ENCODE results near the gene CHAF1A.

Gene CHAF1A

DNA sequence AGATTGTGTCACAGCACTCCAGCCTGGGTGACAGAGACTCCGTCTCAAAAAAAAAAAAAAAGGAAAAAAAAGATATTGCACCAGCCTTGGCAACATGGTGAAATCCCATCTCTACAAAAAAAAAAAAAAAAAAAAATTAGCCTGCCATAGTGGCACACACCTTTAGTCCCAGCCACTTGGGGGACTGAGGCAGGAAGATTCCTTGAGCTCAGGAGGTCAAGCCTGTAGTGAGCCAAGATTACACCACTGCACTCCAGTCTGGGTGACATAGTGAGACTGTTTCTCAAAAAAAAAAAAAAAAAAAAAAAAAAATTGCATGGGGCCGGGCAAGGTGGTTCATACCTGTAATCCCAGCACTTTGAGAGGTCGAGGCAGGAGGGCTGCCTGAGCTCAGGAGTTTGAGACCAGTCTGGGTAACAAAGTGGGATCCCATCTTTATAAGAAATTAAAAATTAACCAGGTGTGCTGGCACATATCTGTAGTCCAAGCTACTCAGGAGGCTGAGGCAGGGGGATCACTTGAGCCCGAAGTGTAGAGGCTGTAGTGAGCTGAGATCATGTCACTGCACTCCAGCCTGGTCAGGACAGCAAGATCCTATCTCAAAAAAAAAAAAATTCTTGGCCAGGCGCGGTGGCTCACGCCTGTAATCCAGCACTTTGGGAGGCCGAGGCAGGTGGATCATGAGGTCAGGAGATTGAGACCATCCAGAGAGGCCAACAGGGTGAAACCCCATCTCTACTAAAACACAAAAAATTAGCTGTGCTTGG lies 62.6 kb downstream of the CHAF1A start:
- no peak for FAIRE-seq

DNA sequence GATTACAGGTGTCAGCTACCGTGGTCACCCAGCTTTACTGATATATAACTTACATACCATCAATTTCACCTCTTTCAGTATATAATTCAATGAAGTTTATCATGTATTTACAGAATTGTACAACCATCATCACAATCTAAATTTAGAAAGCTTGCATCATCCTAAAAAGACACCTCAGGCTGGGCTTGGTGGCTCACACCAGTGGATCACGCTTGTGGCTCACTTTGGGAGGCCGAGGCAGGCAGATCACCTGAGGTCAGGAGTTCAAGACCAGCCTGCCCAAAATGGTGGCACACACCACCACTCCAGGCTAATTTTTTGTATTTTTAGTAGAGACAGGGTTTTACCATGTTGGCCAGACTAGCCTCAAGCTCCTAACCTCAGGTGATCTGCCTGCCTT lies 65.4 kb downstream of the CHAF1A start:
- no peak for FAIRE-seq

DNA sequence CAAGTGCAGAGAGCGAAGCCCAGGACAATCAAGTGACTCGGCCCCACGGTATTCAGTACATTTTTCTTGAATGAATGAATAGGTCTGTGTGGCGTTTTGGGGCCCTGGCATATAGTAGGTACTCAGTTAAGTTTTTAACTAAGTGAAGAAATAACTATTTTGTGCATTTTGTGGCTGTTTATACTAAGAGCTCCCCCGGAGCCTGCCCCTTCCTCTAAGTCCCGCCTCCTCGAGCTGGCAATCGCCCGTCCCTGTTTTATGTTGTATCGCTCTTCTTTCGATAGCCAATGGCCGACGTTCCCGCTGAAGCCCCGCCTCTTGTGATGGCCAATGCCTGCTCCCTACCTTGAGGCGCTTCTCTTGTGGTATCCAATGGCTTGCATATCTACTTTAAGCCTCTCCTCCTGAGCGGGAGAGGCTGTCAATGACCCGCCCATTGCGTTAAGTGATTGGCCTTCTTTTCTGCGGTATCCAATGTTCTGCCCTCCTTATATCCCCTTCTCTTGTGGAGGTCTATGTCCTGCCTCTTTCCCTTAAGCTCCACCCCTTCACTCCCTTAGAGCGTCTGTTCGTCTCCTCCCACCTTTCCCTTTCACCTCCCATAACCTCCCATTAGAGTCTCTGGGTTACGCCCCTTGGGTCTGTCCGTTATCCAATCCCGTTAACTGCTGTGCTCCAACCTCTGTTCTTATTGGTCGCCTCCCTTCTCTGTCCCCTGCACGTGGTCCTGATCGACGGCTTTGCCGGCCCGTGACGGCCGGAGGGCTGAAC lies 69.1 kb downstream of the CHAF1A start:
- FAIRE-seq = peak; percentile 100

DNA sequence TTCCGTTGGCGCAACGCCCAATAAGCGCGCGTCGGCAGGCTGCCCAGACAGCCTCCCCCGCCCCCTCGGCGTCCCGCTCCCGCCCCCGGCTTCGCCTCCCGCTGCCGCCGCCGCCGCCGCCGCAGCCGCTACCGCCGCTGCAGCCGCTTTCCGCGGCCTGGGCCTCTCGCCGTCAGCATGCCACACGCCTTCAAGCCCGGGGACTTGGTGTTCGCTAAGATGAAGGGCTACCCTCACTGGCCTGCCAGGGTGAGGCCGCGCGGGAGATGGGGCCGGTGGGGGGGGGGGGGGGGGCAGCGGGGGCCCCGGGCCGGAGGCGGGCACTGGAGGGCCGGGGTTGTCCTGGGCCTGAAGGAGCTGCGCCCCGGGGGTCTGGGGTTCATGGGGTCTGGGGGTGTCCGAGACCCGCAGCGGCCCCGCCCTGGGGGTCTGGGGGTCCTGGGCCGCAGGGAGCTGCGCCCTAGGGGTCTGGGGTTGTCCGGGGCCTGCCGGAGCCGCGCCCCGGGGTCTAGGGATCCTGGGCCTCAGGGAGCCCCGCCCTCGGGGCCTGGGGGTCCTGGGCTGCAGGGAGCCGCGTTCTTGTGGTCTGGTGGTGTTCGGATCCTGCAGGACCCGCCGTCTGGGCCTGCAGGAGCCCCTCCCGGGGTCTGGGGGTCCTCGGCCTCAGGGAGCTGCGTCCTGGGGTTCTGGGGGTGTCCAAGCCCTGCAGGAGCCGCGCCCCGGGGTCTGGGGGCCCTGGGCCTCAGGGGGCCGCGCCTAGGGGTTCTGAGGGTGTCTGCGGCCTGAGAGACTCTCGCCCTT lies 69.9 kb downstream of the CHAF1A start, which contains the start of gene HDGFL2:
HDGFL2 (plus strand) TSS at position 124 of the 801 bp plus-strand sequence; CDS start at position 178, 54 bp downstream.
- no peak for FAIRE-seq

DNA sequence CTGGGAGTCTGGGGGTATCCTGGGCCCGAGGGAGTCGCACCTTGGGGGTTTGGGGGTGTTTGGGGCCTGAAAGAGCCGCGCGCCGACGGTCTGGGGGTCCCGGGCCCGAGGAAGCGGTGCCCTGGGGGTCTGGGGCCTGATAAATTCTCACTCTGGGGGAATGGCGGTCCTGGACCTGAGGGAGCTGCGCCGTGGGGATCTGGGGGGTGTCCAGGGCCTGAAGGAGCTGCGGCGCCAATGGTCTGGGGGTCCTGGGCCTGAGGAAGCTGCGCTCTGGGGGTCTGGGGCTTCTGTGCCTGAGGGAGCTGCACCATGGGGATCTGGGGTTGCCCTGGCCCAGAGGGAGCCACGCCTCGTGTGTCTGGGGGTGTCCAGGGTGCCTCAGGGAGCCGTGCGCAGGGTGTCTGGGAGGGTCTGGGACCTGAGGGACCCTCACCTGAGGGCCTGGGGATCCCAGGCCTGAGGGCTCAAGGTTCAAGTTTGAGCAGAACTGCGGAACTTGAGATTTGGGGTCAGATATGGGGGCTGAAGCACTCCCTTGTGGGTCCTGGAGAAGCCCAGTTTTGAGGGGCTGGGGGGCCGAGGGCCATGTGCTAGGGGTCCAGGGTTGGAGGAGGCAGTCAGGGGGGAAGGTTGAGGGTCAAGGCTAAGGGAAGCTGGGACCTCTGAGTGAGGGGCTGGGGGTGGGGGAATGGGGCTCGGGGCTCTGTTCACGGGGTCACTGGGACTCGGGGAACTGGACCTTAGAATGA lies 70.7 kb downstream of the CHAF1A start:
- no peak for FAIRE-seq

DNA sequence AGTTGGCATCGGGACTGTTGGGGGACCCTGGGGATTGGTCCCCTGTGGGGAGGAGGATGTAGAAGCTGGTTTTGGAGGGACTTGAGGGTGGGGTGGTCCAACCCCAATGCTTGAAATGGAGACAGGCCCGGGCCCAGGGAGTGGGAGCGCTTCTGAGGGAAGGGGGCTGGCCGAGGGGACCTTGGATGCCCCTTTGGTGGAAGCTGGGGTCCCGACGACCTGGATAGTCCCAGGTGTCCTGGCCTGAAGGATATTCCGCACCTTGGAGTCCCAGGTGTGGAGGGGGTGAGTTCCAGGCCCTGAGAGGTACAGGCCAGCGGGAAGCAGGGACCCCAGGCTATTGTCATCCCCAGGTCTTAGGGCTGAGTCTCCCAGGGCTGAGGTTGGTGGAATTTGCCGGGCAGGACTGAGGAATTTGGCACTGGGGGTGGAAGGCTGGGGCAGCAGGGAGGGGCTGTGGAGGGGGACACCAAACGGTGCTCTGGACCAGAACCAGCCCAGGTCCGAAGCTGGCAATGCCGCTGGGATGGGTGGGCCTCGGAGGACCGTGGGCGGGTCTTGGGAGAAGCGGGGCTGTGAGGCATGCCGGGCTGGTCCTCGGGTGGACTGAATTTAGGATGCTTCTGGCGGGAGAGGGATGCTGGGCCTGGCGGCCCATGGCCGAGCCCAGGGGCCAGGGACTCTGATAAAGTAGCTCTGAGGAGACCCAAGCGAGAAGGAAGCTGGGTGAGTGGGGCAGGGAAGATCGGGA lies 71.5 kb downstream of the CHAF1A start:
- FAIRE-seq = no peak

DNA sequence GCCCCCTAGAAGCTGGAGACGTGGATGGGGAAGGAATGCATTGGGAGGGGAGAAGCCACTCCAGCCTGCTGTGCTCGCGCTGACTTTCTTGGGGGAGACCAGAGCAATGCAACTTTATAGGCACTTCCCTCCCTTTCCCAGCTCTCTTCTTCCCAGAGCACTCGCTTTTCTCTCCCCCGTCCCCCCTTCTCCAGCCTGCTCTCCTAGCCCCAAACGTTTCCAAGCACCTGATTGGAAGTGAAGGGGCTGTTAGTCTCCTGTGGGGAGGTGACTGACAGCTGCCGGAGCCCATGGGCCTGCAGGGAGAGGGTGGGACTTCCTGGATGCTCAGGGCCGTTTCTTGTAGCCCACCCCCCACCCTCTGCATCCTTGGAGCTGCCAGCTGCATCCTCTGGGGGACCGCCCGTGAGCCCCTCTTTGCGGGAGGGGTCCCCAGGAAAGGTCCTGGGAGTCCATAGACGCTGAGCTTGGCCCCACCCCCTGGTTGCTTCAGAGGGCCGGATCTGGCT lies 72.1 kb downstream of the CHAF1A start:
- FAIRE-seq = no peak

DNA sequence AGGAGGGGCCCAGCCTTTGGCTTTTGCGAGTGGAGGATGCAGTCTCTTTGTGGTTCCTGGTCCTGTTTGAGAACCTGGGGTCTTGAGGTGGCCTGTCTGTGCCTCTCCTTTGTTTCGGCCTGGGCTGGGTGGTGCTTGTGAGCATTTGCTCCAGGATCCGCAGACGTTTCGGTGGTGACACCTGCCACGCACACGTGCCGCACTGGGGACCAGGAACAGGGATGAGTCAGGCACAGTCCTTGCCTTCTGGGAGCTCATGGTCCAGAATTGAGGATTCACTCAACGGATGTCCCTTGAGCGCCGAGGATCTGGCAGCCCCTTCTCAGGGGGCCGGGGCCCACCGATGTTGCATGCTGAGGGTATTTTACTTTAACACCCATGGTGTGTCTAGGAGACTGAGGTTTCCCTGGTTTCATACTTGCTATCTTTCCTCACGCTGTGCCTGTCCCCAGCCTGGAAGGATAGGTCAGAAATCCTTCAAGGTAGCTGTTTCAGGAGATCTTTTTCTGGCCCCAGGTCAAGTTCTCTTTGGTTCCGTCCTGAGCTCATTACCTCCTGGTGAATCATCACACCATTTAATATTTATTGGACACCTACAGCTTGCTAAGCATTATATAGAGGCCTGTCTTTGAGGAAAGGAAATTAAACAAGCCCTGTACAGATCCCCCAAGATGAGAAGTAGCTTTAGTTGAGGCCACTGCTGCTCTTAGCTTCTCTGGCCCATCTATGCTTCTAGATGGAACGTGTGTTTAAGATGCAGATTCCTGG lies 74.8 kb downstream of the CHAF1A start:
- FAIRE-seq = no peak

DNA sequence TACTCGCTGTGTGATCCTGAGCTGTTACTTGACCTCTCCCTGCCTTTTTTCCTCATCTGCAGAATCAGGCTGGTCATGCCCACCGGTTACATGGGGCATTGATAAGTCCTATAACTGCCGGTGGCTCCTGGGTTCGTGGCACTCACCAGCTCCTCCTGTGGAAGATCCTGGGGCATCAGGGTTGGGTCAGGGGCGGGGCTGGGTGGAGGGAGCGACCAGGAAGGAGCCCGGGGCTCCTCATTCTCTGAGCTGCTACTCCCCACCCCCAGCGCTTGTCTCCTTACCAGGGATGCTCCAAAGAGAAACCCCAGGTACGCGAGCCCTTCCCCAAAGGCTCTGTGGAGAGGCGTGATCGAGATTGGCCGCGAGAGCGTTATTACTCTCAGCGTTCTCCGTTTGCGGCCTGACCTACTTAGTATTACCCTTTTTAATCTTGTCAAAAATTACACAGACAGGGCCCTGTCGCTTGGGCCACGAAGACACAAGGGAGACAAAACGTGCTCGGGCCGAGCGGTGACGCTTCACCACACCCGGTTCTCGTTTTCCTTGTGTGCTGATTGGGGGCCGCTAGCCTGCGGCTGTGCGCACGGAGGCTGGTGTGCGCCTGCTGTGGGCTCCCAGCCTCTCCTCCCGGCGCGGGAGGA lies 80.4 kb downstream of the CHAF1A start:
- FAIRE-seq = no peak

DNA sequence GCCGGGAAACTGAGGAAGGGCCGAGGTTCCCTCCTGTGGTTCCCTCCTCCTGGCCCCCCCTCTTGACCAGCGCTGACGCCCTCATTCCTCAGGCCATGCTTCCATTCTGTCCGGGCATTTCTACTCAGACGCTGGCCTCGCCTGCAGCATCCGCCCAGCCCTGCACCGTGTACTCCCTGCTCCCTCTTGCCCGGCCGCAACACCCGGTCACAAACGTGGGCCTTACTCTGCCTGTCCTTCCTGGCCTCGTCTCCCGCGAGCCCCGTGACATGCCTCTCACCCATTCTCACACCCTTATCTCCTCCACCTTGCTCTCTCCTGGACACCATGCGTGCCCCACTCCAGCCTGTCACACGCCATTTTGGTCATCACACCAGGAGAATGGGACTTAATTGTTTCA lies 80.9 kb downstream of the CHAF1A start:
- no peak for FAIRE-seq

DNA sequence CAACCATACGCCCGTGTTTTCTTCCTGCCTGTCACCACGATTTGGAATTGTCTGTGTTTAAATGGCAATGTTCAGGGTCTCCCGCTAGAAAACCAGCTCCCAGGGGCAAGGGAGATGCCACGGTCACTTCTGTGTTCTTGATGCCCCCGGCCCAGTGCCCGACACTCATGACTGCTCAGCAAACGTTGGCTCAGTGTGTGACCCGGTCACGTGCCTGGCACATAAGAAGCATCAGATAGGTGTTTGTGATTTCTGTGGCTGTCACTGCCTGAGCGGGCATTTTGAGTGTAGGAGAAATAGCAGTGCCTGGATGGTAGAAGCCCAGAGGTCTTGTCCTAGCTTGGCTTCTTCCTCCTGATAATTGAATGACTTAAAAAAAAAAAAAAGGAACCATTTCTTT lies 85.1 kb downstream of the CHAF1A start:
- FAIRE-seq = no peak

DNA sequence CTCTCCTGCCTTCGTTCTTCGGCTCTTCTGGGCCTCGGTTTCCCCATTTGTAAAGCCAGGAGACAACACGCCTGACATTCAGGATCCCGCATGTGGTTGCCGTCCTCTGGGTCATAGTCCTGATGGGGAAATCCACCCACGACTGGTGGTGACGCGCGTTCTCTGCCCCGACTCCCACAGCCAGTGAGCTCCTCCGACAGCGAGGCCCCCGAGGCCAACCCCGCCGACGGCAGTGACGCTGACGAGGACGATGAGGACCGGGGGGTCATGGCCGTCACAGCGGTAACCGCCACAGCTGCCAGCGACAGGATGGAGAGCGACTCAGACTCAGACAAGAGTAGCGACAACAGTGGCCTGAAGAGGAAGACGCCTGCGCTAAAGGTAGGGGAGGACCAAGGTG lies 86.1 kb downstream of the CHAF1A start:
- no peak for FAIRE-seq

DNA sequence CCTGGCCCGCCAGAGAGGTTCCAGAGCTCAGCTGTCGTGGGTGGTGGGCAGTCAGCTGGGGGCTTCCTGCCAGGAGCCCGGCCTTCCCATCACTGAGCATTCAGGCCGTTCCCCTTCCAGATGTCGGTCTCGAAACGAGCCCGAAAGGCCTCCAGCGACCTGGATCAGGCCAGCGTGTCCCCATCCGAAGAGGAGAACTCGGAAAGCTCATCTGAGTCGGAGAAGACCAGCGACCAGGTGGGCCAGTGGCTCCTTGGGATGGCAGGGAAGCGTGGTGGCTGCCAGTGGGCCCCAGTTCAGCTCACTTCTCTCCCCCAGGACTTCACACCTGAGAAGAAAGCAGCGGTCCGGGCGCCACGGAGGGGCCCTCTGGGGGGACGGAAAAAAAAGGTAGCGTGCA lies 89.0 kb downstream of the CHAF1A start:
- FAIRE-seq = no peak

DNA sequence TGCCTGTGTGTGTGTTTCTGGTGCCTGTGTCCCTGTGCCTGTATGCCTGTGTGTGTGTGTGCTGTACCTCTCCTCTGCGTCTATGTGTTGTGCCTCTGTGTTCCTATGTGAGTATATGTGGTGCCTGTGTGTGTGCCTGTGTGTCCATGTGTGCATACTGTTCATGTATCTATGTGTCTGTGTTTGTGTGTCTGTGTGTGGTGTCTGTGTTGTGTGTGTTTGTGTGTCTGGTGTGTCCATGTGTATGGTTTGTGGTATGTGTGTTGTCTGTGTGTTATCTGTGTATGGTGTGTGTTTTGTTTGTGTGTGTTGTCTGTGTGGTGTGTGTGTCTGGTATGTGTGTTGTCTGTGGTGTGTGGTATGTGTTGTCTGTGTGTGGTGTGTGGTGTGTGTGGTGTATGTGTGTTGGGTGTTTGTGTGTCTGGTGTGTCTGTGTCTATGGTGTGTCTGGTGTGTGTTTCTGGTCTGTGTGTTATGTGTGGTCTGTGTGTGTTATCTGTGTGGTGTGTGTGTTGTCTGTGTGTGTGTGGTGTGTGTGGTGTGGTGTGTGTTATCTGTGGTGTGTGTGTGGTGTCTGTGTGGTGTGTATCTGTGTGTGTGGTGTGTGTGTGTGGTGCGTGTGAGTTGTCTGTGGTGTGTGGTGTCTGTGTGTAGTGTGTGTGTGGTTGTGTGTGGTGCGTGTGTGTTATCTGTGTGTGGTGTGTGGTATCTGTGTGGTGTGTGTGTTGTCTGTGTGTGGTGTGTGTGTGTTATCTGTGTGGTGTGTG lies 90.1 kb downstream of the CHAF1A start:
- no peak for FAIRE-seq

All from islet of Langerhans (tissue), 1 donor.